ENCODE measurements around the gene DDX43.
"Not testable (repeated sequence)": the region's sequence is repeated elsewhere in the genome, so short reads cannot be mapped to it uniquely, and the experiment has no call there.

The DDX43 gene

GRCh38 chr6:73394577-73395354 is at the start of gene DDX43:
DDX43 (plus strand) TSS chr6:73394828; CDS start chr6:73394906, 78 bp downstream.
- no peak for FAIRE-seq

GRCh38 chr6:73348550-73349204 is 46.0 kb upstream of the DDX43 start:
- FAIRE-seq, result no peak

- FAIRE-seq, result no peak
Observed at GRCh38 chr6:73349311-73349710, 45.3 kb upstream of the DDX43 start.

GRCh38 chr6:73353636-73354593 is 40.7 kb upstream of the DDX43 start, which contains the start of gene DPPA5:
DPPA5 (minus strand) TSS chr6:73354276; CDS start chr6:73354225, 51 bp downstream.
- FAIRE-seq, result no peak

- FAIRE-seq, result no peak
Observed at GRCh38 chr6:73362358-73362757, 32.3 kb upstream of the DDX43 start, which contains the start of gene KHDC3L. KHDC3L (plus strand) TSS chr6:73362658; CDS start chr6:73362730, 72 bp downstream.

- FAIRE-seq, result no peak
Observed at GRCh38 chr6:73362869-73363536, 31.6 kb upstream of the DDX43 start.

GRCh38 chr6:73363537-73363875 is 31.1 kb upstream of the DDX43 start:
- FAIRE-seq, result no peak

- no peak for FAIRE-seq
Observed at GRCh38 chr6:73364121-73364520, 30.5 kb upstream of the DDX43 start.

- no peak for FAIRE-seq
Observed at GRCh38 chr6:73364549-73364948, 30.1 kb upstream of the DDX43 start.

GRCh38 chr6:73367761-73368355 is 26.8 kb upstream of the DDX43 start:
- FAIRE-seq, result no peak

GRCh38 chr6:73368675-73369074 is 26.0 kb upstream of the DDX43 start:
- no peak for FAIRE-seq

GRCh38 chr6:73369157-73369556 is 25.5 kb upstream of the DDX43 start:
- no peak for FAIRE-seq

GRCh38 chr6:73369563-73369962 is 25.1 kb upstream of the DDX43 start, which contains the start of gene OOEP:
OOEP (minus strand) TSS chr6:73369897; CDS start chr6:73369792, 105 bp downstream.
- FAIRE-seq, result no peak

GRCh38 chr6:73371984-73372383 is 22.6 kb upstream of the DDX43 start:
- no peak for FAIRE-seq

- FAIRE-seq, result no peak
Observed at GRCh38 chr6:73372516-73372915, 22.1 kb upstream of the DDX43 start.

GRCh38 chr6:73375216-73375615 is 19.4 kb upstream of the DDX43 start:
- FAIRE-seq, result no peak

- FAIRE-seq, result no peak
Observed at GRCh38 chr6:73377225-73377624, 17.4 kb upstream of the DDX43 start.

- not testable (repeated sequence) for FAIRE-seq
Observed at GRCh38 chr6:73381531-73381930, 13.1 kb upstream of the DDX43 start.

GRCh38 chr6:73382462-73383113 is 12.0 kb upstream of the DDX43 start:
- no peak for FAIRE-seq

GRCh38 chr6:73388433-73388799 is 6.2 kb upstream of the DDX43 start:
- no peak for FAIRE-seq

GRCh38 chr6:73388800-73389512 is 5.7 kb upstream of the DDX43 start:
- no peak for FAIRE-seq

Data from endometrium (tissue), 2 donors.